ENCODE measurements around the gene NUTM1. TPM values are rescaled to one million over a fixed set of nuclear protein-coding genes. Genes with fewer than 3 reads are reported as not detected.

The NUTM1 gene
- not detected in 2 replicates for total RNA-seq (2014; rRNA removed; shearing (Covaris generic))

GRCh38 chr15:34342737-34343575, at the start of gene NUTM1, which contains the start of gene NOP10:
NUTM1 (plus strand) TSS chr15:34343315; CDS start chr15:34343697, 382 bp downstream.
NOP10 (minus strand) TSS chr15:34343136; CDS start chr15:34343073, 63 bp downstream.
- peak; percentile 88 for DNase-seq (ENCODE audit: low read depth)

GRCh38 chr15:34297059-34297458, 46.1 kb upstream of the NUTM1 start:
- peak; percentile 32 for DNase-seq (ENCODE audit: low read depth)

- DNase-seq (ENCODE audit: low read depth): no peak
These were observed 42.1 kb upstream of the NUTM1 start for GRCh38 chr15:34301058-34301457.

- peak; percentile 25 for DNase-seq (ENCODE audit: low read depth)
These were observed 38.5 kb upstream of the NUTM1 start for GRCh38 chr15:34304613-34305012.

- no peak for DNase-seq (ENCODE audit: low read depth)
These were observed 31.6 kb upstream of the NUTM1 start for GRCh38 chr15:34311563-34311962.

GRCh38 chr15:34314491-34315490, 28.3 kb upstream of the NUTM1 start:
- no peak for DNase-seq (ENCODE audit: low read depth)

GRCh38 chr15:34318277-34319079, 24.6 kb upstream of the NUTM1 start:
- peak; percentile 9 for DNase-seq (ENCODE audit: low read depth)

GRCh38 chr15:34323217-34323616, 19.9 kb upstream of the NUTM1 start:
- DNase-seq (ENCODE audit: low read depth): no peak

GRCh38 chr15:34324933-34325332, 18.2 kb upstream of the NUTM1 start:
- DNase-seq (ENCODE audit: low read depth): no peak

- DNase-seq (ENCODE audit: low read depth): no peak
These were observed 17.7 kb upstream of the NUTM1 start for GRCh38 chr15:34325368-34325767.

- DNase-seq (ENCODE audit: low read depth): no peak
These were observed 15.2 kb upstream of the NUTM1 start for GRCh38 chr15:34327906-34328305.

GRCh38 chr15:34329006-34329405, 14.1 kb upstream of the NUTM1 start:
- DNase-seq (ENCODE audit: low read depth): no peak

GRCh38 chr15:34330279-34330678, 12.8 kb upstream of the NUTM1 start:
- no peak for DNase-seq (ENCODE audit: low read depth)

- no peak for DNase-seq (ENCODE audit: low read depth)
These were observed 11.3 kb upstream of the NUTM1 start for GRCh38 chr15:34331809-34332208.

- DNase-seq (ENCODE audit: low read depth): no peak
These were observed 10.5 kb upstream of the NUTM1 start for GRCh38 chr15:34332553-34333120.

GRCh38 chr15:34334672-34335071, 8.4 kb upstream of the NUTM1 start:
- DNase-seq (ENCODE audit: low read depth): no peak

- DNase-seq (ENCODE audit: low read depth): no peak
These were observed 7.7 kb upstream of the NUTM1 start for GRCh38 chr15:34335176-34336032.

- DNase-seq (ENCODE audit: low read depth): no peak
These were observed 6.7 kb upstream of the NUTM1 start for GRCh38 chr15:34336231-34336990.

GRCh38 chr15:34336991-34337556, 6.0 kb upstream of the NUTM1 start:
- DNase-seq (ENCODE audit: low read depth): peak; percentile 15
